ENCODE results near the gene GATM.
"Not testable (repeated sequence)": the region's sequence is repeated elsewhere in the genome, so short reads cannot be mapped to it uniquely, and the experiment has no call there.

GATM gene

DNA sequence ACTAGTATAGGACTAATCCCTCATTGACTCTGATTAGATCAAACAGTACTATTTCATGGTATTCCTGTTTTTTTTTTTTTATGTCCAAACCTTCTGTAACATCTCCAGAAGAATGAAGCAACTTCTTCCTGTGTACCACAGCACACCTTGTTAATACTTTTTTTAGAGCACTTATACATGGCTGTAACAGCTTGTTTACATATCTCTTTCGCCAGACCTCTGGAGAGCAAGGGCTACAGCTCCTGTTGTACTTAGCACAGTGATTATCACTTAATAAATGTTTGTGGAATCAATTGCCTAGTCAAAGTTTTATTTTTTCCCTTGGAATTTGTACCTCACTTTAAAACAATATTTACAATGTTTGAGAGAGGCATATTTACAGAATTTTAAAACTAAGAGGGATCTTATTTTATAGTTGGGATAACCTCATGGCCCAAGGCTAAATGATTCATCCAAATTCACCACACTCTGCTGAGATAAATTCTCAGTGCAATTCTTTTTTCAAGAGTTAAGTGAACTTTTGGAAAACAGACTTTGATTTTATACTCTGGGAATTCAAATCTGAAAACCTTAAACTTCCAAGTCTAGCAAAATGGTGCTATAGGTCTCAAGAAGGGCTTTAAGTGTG, 9.2 kb upstream of the GATM start:
- no peak for DNase-seq

DNA sequence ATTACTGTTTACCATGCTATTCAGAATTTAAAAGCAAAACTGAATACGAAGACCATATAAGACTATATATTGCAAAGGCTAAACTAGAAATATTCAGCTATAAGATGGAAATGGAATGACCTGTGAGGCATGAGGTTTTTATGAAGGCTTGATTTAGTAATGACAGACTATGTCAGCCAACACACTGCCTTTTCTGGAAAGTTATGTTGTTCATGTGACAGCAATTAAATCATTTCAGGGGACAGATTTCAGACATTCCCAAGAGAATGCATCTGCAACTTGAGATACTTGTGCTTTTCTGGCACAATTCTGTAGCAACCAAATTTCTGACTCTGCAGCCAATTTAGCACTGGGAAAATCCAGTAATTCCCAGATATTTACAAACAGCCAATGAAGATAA, 8.6 kb upstream of the GATM start:
- DNase-seq, result no peak

DNA sequence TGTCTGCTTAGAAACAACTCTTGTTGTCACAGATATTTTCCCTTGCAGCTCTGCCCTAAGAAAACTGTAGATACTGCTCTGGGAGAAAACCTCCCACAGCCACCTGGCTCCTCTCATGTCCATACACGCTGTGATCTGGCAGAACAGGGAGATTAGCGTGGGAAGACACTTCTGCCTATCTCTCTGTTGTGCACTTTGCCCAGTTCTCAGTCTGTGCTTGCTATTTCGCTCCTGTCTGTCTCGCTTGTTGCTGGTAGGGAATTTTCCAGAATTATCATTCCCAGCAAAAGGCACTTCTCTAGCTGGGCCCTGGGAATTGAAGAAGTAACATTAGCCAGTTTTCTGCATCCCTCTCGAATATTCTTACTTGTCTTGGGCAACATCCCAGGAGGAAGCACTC, 8.1 kb upstream of the GATM start:
- no peak for DNase-seq

DNA sequence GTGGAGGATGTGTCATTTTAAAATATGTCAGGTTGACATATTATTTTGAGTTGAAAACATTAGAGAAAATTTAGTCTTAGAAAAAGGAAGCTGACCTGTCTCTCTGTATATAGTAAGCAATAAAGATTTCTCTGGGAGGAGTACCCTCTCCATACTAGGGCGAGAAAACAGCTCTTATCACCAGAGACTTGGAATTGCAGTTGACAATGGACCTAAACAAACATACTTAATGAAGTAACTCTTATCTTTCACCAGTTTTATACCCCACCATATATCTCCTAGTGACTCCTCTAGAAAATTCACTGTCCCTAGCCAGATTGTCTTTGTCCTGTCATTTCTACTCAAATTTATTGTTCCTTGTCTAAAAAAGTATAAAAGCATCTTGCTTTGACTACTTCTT, 7.2 kb upstream of the GATM start:
- DNase-seq, result no peak

DNA sequence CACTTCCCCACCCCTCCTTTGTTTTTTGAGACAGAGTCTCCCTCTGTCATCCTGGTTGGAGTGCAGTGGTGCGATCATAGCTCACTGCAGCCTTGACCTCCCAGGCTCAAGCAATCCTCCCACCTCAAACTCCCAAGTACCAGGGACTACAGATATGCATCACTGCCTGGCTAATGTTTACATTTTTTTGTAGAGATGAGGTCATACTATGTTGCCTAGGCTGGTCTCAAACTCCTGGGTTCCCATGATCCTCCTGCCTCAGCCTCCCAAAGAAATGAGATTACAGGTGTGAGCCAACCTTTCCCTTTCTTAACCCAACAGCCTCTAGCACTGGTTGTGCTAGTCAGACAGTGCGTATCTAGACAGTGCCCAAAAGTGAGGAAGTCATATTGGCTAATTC, 6.4 kb upstream of the GATM start:
- no peak for DNase-seq

DNA sequence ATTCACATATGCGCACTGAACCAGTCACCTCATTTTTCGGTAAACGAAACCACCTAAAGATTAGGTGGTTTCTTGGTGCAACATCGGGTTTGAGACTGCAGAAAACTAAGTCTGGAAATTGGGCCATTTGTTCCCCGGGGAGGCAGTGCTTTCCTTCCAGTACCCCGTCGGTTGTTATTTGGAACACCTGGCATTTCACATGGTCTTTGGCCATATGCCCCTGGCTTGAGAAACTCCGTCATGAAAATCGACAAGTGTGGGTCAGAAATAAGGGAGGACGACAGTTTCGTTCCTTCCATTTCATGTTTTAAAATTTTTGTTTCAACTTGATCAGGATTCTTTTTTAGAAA, 544 bp upstream of the GATM start:
- no peak for DNase-seq

DNA sequence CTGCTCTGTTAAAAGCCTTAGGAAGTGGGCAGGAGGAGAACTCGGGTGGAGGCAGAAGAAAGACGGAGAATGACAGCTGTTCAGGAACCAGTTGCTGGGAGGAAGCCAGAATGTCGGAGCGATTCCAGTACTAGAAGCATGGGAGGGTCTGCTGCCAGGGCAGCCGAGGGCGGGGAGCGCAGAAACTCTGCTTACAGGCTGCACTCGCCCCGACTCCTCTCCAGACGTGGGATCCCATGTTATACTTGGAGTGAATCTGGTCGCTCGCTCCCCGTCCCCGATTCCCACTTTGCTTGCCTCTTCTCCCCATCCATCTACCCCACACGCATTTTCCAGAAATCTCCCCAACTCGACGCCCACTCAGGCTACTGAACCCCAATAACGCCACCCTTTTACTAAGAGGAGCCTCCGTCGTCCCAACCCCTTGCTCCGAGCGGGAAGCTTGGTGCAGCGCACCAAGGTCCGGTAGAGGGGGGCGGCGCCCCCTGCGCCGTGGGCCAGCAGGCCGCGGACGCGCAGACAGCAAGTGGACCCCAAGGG, 665 bp downstream of the GATM start:
- no peak for DNase-seq

DNA sequence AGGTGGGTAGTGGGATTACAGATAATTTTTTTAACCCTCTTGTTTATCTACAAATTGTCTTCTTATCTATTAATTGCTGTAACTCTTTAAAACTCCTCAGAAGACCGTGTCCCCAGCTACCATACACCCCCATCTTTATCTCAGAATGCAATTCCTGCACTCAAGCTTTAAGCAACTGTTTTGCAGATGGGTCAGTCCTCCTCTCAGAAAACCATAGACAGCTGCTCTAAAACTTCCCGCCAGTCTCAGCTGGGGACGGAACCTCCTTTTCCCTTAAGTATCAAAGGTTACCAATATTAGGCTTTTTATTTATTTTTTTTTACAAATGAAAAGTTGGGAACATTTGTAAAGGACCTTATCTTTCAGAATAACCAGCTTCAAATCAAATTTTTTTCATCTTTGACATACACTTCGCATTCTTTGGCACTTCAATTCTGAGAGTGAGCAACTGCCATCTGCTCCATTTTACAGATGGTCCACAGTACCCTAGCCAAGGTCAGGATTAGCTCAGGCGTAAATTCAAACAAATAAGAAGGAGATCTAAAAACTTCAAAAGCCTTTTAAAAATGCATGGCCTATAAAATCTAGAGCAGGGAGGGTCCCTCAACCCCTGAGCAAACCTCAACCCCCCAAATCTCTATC, 1.3 kb downstream of the GATM start:
- DNase-seq, result no peak

DNA sequence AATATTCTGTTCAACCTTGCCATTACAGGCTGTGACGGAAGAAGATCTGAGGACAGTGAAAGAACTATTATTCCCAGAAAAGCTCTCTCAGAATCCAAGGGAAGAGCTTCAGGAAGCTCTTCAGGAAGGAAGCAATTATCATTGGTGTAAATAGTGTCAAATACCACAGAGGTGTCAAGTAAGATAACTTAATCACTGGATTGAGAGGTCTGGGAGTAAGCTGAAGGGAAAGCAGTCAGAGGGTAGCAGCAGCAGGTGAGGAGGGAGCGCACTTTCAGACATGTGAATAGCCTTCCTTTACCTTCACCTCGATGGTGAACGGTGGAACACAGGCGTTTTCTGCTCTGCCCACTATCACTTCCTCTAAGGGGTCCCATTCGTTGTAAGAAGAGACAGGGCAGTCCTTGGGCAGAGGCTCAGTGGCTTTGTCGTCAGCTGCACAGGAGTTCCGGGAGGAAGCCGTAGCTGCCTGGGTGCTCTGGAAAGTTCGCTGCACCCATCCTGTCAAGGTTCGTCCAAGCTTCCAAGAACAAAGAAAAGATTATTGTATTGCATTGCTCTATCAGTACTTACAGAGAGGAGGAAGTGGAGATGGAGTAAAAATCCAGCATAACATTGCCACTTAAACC, 1.9 kb downstream of the GATM start:
- DNase-seq, result no peak

DNA sequence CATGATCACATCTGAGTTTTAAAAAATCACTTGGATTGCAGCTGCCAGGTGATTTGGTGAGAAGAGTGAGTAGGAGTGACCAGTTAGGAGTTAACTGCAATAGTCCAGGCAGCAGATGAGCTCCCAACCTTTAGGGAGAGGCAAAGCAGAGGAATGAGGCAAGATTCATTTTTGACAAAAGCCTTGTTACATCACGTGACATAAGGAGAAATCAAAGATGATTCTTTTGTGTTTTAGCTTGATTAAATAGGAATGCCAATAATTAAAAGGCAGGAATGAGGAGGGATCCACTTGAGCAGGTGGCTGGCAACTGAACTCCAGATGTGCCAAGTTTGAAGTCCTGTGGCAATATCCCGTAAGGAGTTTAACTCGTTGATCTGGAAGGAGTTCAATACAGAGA, 2.5 kb downstream of the GATM start:
- DNase-seq, result no peak

DNA sequence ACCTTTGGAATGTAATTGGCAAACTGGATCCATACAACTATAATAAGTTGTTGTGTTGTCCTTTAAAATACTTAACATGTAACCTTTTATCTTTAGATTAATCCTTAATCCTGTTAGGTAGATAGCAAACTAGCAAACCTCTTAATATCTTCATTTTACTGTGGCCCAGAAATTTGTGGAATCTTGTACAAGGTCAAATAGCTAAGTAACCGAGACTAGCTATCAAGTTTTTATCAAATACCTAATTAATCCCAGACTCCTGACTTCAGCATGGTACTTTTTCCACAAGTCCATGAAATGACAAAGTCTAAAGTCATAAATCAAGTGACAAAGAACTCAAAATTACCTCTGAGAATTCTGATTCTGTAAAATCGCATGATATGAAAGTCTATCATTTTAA, 4.4 kb downstream of the GATM start:
- no peak for DNase-seq

DNA sequence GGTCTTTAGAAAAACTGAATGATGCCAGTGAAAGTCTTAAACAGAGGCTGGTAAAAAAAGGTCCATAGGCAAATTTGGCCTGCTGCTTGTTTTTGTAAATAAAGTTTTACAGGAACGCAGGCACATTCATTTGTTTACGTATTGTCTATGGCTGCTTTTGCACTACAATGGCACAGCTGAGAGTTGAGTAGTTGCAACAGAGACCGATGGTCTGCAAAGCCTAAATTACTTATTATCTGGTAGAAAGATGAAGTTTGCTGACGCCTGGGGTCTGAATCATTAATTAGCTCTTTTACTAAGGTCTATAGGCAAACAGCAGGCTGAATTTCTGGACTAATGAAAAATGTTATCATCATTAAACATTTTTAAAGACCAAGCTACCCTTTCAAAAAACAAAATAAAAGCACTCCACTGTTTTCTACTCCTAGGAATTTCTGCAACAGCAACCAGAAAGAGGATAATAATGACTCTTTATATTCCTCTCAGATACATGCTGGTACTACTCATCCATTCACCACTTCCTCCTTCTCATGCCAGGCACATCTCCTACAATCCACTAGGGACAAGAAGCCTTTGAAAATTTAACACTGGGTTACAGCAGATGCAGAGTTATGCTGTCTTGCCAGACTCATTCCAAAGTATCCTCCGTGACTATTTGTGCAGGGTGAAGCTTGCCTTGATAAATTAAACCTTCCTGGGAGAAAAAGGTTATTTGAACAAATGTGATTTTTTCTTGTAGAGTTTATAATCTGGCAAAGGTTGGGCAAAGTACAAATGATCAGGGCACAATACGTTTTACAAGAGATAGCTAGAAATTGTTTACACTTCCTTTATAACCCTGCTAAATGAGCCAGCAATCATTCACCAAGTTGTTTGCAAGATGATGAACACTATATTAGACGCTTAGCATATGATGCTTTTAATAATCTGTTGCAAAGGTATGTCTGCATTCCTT, 6.0 kb downstream of the GATM start:
- DNase-seq, result no peak

DNA sequence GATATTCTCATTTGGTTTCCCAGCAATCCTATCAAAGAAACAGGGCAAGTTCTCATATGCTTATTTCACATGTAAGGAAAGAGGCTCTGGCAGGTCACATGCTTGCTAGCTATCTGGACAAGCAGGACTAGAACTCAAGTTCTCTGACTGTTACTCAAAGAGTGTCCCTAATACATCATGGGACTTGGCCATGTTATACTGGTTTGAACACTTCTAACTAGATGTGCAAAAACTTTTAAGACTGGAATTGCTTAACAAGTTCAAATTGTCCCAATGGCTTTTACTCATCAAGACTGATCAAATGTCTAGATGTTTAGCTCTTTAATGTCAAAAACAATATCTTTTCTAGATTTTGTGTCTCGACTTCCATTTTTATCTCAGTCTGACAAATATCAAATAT, 6.8 kb downstream of the GATM start:
- no peak for DNase-seq

DNA sequence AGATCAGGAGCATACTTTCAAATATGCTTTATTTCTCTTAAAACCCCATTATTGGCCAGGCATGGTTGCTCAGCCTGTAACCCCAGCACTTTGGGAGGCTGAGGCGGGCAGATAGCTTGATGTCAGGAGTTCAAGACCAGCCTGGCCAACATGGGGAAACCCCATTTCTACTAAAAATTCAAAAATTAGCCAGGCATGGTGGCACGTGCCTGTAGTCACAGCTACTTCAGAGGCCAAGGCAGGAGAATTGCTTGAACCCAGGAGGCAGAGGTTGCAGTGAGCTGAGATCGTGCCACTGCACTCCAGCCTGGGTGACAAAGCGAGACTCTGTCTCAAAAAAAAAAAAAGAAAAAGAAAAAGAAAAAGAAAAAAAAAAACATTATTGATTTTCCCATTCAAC, 8.3 kb downstream of the GATM start:
- not testable (repeated sequence) for DNase-seq

DNA sequence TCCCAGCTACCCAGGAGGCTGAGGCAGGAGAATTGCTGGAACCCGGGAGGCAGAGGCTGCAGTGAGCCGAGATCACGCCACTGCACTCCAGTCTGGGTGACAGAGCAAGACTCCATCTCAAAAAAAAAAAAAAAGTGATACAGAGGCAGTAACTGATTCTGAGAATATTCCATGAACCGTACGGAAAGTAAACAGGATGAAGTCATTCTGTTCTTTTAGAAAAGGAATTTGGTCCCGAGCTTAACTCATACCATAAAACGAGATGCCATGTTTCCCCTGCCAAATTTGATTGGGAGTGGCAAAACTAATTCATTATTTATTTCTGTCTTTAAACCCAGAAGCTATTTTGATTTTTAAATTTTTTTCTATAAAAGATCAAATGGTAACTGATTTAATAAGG, 11.1 kb downstream of the GATM start:
- DNase-seq, result not testable (repeated sequence)

DNA sequence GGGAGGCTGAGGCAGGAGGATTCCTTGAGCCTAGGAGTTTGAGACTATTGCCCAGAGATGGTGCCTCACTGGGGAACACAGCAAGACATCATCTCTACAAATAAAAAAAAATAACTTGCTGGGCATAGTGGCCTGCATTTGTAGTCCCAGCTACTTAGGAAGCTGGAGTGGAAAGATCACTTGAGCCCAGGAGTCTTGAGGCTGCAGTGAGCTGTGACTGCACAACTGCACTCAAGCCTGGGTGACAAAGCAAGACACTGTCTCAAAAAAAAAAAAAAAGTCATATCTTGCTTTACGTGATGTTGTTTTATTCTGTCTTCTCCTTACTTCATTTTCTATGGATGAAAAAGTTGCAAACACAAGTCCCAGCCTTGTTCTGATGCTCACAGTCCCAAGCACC, 14.1 kb downstream of the GATM start:
- no peak for DNase-seq

DNA sequence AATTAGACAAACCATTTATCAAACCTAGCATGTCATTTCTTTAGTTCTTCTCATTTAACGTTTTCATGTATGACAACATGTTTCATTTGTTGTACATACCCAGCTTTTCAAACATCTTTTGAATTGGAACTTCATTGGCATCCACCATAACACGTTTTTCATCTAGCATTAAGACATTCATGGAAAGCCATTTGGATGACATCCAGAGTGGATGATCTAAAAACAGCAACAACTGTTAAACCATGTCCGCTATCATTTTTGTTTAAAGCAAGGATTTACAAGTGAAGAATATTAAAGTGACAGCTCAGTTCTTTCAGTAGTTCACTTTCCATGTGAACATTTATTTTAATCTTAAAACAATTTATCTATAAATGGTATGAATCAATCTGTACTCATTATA, 14.5 kb downstream of the GATM start:
- no peak for DNase-seq

DNA sequence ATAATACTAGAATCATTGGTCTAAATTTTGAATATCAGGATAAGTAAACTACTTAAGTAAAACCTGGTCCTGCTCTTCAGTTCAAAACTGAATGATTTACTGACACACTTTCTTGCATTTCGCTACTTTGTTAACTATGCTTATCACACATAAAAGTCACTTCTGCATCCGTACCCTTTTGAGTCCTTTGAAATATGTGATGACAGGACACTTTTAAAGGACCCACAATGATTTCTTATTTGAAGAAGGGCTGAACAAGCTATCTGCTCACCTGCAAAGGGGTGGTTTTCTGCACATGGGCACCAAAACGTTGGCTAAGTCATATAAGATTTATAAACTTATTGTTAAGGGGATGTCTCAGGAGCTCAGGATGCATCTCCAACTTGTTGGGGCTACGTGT, 15.0 kb downstream of the GATM start:
- DNase-seq, result no peak

DNA sequence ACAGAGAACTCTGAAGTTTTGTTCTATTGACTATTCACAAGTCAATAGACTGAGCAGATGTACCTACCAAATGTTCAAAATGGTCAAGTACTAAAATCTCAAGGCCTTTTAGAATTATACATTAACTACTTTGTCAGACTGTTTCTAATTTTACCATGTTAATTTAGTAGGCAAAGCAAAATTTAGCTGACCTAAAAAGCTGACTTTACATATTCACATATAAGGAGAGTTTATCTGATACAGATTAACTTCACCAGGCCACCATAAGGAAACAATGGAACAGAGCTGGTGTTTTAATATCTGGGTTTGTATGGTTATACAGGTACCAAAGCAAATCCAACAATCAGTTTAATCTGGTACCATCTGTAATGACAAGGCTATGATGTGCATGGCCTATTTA, 15.9 kb downstream of the GATM start:
- no peak for DNase-seq

DNA sequence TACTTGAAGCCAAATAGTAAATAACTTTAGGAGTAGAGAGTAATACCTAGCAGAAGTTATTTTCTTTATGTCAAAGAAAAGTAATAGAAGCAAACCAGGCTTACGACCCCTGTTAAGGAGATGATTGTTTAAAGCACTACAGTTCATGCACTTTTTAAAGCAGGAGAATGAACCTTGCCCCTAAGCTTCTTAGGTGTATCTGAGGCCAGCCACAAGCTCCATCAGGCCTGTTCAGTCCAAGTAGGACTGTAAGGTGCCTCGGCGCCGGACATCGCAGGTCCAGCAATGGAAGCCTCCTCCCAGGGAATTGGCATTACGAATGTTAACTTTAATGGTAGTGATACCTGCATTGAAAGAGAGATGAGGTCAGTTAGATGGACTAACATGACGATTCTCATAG, 16.5 kb downstream of the GATM start:
- no peak for DNase-seq

DNA sequence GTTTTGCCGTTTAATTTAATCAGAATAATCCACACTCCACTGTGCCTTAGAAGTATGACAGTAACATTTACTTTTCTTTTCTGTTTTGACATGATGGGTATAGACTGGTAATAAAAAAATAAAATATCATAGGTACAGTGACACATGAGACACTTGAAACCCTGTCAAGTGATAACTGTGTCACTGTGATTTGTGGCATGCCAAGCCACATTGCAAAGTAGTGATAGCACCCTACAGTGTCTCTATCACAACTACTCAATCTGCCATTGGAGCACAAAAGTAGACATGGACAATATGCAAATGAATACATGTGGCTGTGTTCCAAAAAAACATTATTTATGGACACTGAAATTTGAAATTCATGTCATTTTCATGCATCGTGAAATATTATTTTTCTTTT, 22.5 kb downstream of the GATM start:
- no peak for DNase-seq

DNA sequence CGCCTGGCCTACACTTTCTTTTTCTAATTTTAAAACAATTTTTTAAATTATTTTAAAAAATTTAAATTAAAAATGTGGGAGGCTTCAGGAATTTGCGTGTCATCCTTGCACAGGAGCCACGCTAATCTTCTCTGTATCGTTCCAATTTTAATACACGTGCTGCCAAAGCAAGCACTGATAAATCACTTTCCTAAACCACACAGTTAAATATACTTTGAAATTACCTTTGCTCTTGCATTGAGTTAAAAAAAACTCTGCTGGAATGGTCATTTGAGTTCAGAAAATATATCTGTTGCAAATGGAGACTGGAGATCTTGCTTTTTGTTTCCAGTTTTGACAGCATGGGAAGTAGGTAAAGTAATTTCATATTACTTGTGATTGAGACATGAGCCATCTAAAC, 23.6 kb downstream of the GATM start:
- no peak for DNase-seq

DNA sequence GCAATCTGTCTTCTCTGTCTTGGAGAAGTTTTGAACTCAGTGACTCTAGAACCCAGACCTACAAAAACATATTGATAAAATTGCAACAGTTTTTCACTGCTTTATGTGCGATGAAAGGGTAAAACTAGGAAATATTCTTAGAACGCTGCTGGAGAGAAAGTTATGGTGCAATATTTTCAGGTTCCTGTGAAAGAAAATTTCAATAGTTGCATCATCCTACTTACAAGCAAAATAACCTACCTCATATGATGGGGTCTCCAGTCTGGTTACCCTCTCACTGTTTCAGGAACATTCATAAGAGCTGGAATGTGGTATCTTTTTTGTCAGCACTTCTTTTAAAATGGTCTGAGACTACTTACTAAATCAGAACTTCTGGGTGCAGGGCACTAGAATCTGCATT, 27.1 kb downstream of the GATM start:
- DNase-seq, result no peak

DNA sequence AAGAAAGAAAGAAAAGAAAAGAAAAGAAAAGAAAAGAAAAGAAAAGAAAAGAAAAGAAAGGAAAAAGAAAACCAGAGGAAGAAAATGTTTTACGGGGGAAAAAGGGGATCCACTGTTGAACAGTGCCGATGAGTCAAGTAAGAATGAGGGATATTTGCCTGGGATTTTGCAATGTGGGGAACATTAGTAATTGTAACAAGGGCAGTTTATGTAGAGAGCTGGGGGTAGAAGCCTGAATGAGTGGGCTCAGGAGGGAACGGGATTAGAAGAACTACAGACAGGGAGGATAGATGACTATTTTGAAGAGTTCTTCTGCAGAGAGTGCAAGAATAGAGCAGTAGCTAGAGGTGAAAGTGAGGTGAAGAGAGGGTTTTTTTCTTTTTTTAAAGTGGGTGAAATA, 28.7 kb downstream of the GATM start:
- DNase-seq, result no peak
